Measurements from ENCODE around the gene SENP7.

SENP7 gene

DNA sequence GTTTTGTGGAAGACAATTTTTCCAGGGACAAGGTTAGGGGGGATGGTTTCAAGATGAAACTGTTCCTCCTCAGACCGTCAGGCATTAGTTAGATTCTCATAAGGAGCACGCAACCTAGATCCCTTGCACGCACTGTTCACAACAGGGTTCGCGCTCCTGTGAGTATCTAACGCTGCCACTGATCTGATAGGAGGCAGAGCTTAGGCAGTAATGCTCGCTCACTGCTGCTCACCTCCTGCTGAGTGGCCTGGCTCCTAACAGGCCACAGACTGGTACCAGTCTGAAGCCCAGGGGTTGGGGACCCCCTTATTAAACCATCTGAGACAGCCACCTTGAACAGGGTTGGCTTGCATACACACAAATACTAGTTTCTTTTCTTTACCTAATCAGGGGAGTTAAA is 179.1 kb downstream of the SENP7 start:
- Histone ChIP-seq H2AFZ (ENCODE audit: low read length) (no peak overlapping the region), H3K36me3 (ENCODE audit: insufficient read depth, low read length) (peaks cover 13% of the 10 kb centered on the region; the same call in 1 of the 2 replicates), H3K27ac (ENCODE audit: low read depth, low read length, poor library complexity, severe bottlenecking) (no peak overlapping the region), H3K27me3 (ENCODE audit: insufficient read depth, low read length) (no peaks in the 10 kb centered on the region), H3K9ac (ENCODE audit: low read length) (no peak overlapping the region), H3K9me3 (ENCODE audit: low read length) (no peaks in the 10 kb centered on the region), H3K4me3 (ENCODE audit: low read depth, low read length, poor library complexity, severe bottlenecking) (no peak overlapping the region), H3K4me1 (ENCODE audit: insufficient read depth, low read length, severe bottlenecking) (no peaks in the 10 kb centered on the region), H4K20me1 (ENCODE audit: insufficient read depth, low read length) (no peaks in the 10 kb centered on the region), H3K79me2 (ENCODE audit: insufficient read depth, low read length) (no peaks in the 10 kb centered on the region), H3K4me2 (ENCODE audit: low read length) (no peak overlapping the region), H3F3A (ENCODE audit: insufficient read depth, low read length) (no peaks in the 10 kb centered on the region), H3K9me2 (ENCODE audit: low read depth, low read length) (no peaks in the 10 kb centered on the region)
- TF ChIP-seq, protein P1, sequence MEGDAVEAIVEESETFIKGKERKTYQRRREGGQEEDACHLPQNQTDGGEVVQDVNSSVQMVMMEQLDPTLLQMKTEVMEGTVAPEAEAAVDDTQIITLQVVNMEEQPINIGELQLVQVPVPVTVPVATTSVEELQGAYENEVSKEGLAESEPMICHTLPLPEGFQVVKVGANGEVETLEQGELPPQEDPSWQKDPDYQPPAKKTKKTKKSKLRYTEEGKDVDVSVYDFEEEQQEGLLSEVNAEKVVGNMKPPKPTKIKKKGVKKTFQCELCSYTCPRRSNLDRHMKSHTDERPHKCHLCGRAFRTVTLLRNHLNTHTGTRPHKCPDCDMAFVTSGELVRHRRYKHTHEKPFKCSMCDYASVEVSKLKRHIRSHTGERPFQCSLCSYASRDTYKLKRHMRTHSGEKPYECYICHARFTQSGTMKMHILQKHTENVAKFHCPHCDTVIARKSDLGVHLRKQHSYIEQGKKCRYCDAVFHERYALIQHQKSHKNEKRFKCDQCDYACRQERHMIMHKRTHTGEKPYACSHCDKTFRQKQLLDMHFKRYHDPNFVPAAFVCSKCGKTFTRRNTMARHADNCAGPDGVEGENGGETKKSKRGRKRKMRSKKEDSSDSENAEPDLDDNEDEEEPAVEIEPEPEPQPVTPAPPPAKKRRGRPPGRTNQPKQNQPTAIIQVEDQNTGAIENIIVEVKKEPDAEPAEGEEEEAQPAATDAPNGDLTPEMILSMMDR (IDR thresholded peaks at IDR 0.05; ENCODE audit: low read length) = no peak
- TF ChIP-seq EZH2 (IDR thresholded peaks at IDR 0.05; ENCODE audit: borderline replicate concordance, low read length) = no peak

DNA sequence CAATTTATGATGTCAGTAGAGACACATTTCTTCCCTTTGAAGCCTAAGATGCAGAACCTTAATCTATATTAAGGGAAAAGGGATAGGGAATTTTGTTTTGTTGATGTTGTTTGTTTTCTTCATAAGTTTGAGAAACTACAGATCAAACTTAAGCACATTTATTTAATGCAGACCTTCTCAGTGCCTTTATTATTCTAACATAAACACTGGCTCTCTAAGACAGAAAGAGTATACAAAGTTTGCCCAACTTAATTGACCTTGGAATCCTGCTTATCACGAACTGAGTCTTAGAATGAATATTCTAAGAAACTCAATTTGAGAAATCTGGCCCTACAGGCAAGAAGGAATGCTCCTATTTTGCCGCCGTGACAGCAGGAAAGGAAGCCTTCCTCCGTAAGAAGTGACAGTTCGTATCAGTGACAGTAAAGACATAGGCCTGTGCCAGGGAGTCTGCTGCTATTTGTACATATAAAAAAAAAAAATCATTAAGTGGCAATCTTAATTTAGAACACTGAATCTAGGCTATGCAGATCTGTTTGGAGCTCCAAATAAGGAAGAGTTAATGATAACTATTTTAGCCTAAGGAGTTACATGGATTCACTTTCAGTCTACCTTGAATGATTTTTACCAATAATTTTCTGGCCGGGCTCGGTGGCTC is 183.9 kb downstream of the SENP7 start:
- Histone ChIP-seq H3K27ac (ENCODE audit: low read depth, low read length, poor library complexity, severe bottlenecking) (no peak overlapping the region), H3K4me2 (ENCODE audit: low read length) (no peak overlapping the region), H3F3A (ENCODE audit: insufficient read depth, low read length) (no peaks in the 10 kb centered on the region), H3K4me1 (ENCODE audit: insufficient read depth, low read length, severe bottlenecking) (no peaks in the 10 kb centered on the region), H3K9me3 (ENCODE audit: low read length) (no peaks in the 10 kb centered on the region), H2AFZ (ENCODE audit: low read length) (no peak overlapping the region), H3K9ac (ENCODE audit: low read length) (no peak overlapping the region), H3K27me3 (ENCODE audit: insufficient read depth, low read length) (no peaks in the 10 kb centered on the region), H3K79me2 (ENCODE audit: insufficient read depth, low read length) (no peaks in the 10 kb centered on the region), H3K36me3 (ENCODE audit: insufficient read depth, low read length) (peaks cover 9% of the 10 kb centered on the region; the same call in 1 of the 2 replicates), H4K20me1 (ENCODE audit: insufficient read depth, low read length) (no peaks in the 10 kb centered on the region), H3K9me2 (ENCODE audit: low read depth, low read length) (no peaks in the 10 kb centered on the region), H3K4me3 (ENCODE audit: low read depth, low read length, poor library complexity, severe bottlenecking) (no peak overlapping the region)
- TF ChIP-seq, protein P1 (IDR thresholded peaks at IDR 0.05; ENCODE audit: low read length) = no peak
- TF ChIP-seq EZH2 (IDR thresholded peaks at IDR 0.05; ENCODE audit: borderline replicate concordance, low read length) = no peak

DNA sequence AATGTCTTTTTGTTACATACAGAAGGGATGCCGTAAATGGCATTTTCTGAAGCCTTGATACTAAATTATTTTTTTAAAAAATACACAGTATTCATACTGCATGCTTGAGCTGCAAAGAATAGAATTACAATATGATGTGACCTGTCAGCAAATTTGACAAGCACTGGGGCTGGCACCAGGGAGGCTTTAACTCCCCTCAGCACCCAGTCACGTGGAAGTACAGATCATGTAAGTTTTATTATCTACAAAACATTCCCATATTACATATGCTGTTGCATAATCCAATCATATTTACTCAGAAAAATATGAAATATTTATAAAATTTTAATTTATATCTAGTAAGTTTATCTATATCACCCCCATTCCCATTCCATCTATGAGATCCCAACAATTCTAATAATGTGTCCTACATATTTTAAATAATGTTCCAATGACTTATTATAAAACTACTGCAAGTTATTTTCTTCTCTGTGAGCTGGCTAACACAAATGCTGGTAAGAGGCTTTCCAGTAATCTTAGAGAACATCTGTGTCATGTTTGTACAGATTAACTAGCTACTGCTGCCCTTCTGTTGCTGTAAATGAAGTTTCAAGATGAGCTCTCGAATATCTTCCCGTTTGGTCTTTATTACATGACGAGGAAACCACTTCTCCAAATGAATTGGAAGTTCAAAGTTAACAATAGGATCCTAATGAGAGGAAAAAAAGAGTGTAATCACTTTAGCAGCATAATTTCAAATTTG is 187.4 kb downstream of the SENP7 start:
- Histone ChIP-seq H3K4me1 (ENCODE audit: insufficient read depth, low read length, severe bottlenecking) (no peaks in the 10 kb centered on the region), H3K36me3 (ENCODE audit: insufficient read depth, low read length) (peaks cover 9% of the 10 kb centered on the region; the same call in 1 of the 2 replicates), H3K4me2 (ENCODE audit: low read length) (no peak overlapping the region), H3K27me3 (ENCODE audit: insufficient read depth, low read length) (no peaks in the 10 kb centered on the region), H3K9me2 (ENCODE audit: low read depth, low read length) (no peaks in the 10 kb centered on the region), H3K9ac (ENCODE audit: low read length) (no peak overlapping the region), H3F3A (ENCODE audit: insufficient read depth, low read length) (no peaks in the 10 kb centered on the region), H3K27ac (ENCODE audit: low read depth, low read length, poor library complexity, severe bottlenecking) (no peak overlapping the region), H3K79me2 (ENCODE audit: insufficient read depth, low read length) (no peaks in the 10 kb centered on the region), H4K20me1 (ENCODE audit: insufficient read depth, low read length) (no peaks in the 10 kb centered on the region), H3K9me3 (ENCODE audit: low read length) (no peaks in the 10 kb centered on the region), H3K4me3 (ENCODE audit: low read depth, low read length, poor library complexity, severe bottlenecking) (no peak overlapping the region), H2AFZ (ENCODE audit: low read length) (no peak overlapping the region)
- no peak for TF ChIP-seq EZH2 (IDR thresholded peaks at IDR 0.05; ENCODE audit: borderline replicate concordance, low read length)
- TF ChIP-seq, protein P1 (IDR thresholded peaks at IDR 0.05; ENCODE audit: low read length) = no peak
